ENCODE results near the gene NUCKS1. TPM values are rescaled to one million over a fixed set of nuclear protein-coding genes. Genes with fewer than 3 reads are reported as not detected.

The NUCKS1 gene
- total and polyA plus RNA-seq, 2 of the 13 experiments (the other 11 are each of a cell fraction or from before 2014, with no cell fraction given) = 35.5 to 117 TPM

- no peak for TF ChIP-seq IKZF4 (CRISPR knock-in tag; IDR thresholded peaks at IDR 0.05; ENCODE audit: borderline replicate concordance, low read depth, not compliant biosample characterization)
- no peak for TF ChIP-seq BRCA1 (CRISPR knock-in tag; IDR thresholded peaks at IDR 0.05)
- no peak for TF ChIP-seq ZNF883 (CRISPR knock-in tag; IDR thresholded peaks at IDR 0.05; ENCODE audit: not compliant biosample characterization)
- no peak for TF ChIP-seq E2F2 (CRISPR knock-in tag; IDR thresholded peaks at IDR 0.05; ENCODE audit: borderline replicate concordance)
- TF ChIP-seq MIXL1 (CRISPR knock-in tag; IDR thresholded peaks at IDR 0.05) = 0 out of 2 replicates have a peak, but pooled peaks have one; percentile 38
- no peak for TF ChIP-seq PBX3 (CRISPR knock-in tag; IDR thresholded peaks at IDR 0.05; ENCODE audit: borderline replicate concordance)
- peak; percentile 81 for TF ChIP-seq XRCC5 (optimal IDR thresholded peaks at IDR 0.05; ENCODE audit: low read length)
- TF ChIP-seq SIN3B (IDR thresholded peaks at IDR 0.05; ENCODE audit: low read length) = no peak
- no peak for TF ChIP-seq ZNF512B (CRISPR knock-in tag; IDR thresholded peaks at IDR 0.05; ENCODE audit: borderline replicate concordance)
- no peak for TF ChIP-seq PAX8 (CRISPR knock-in tag; IDR thresholded peaks at IDR 0.05; ENCODE audit: borderline replicate concordance)
- peak; percentile 55; the same call in 1 of the 2 replicates for TF ChIP-seq ARNTL (CRISPR knock-in tag; IDR thresholded peaks at IDR 0.05)
- no peak for TF ChIP-seq SSRP1 (CRISPR knock-in tag; IDR thresholded peaks at IDR 0.05)
- 0 out of 2 replicates have a peak, but pooled peaks have one; percentile 33 for TF ChIP-seq HINFP (CRISPR knock-in tag; IDR thresholded peaks at IDR 0.05; ENCODE audit: low read depth)
- TF ChIP-seq SMAD9 (CRISPR knock-in tag; IDR thresholded peaks at IDR 0.05) = no peak
- TF ChIP-seq ZNF720 (CRISPR knock-in tag; IDR thresholded peaks at IDR 0.05) = no peak
- peak; percentile 62 for TF ChIP-seq ZFY (CRISPR knock-in tag; IDR thresholded peaks at IDR 0.05)
- peak; percentile 23; the same call in 1 of the 2 replicates for TF ChIP-seq KLF13 (CRISPR knock-in tag; IDR thresholded peaks at IDR 0.05)
- TF ChIP-seq NCOA2 (CRISPR knock-in tag; IDR thresholded peaks at IDR 0.05) = peak; percentile 36; the same call in 1 of the 2 replicates
- TF ChIP-seq SRSF1 (optimal IDR thresholded peaks at IDR 0.05; ENCODE audit: low read depth, low read length) = peak; percentile 99
- 0 out of 2 replicates have a peak, but pooled peaks have one; percentile 13 for TF ChIP-seq SNAI1 (CRISPR knock-in tag; IDR thresholded peaks at IDR 0.05; ENCODE audit: borderline replicate concordance)
Observed at GRCh38 chr1:205749234-205750137, 496 bp downstream of the NUCKS1 start (continued).

Measured in HepG2 (cell line).